Esophagus muscularis mucosa (tissue), 3 donors: ENCODE measurements around the gene ZNRF2.

Experiments
- CTCF ChIP-seq, 3 experiments: fragments of 200-600 bp in 2 of 3; fragments of 450-650 bp in 1 of 3; sonication (generic) in 2 of 3; IDR thresholded peaks; one replicate each; pipeline ENCODE4 v1.5.1; 2017 to 2019; ENCODE audit warnings: antibody characterized with exemption in 3 of 3, mild to moderate bottlenecking in 2 of 3, moderate library complexity in 1 of 3
- EP300 ChIP-seq: sonication (generic); formaldehyde crosslinking; IDR thresholded peaks from one replicate; pipeline ENCODE4 v1.6.1; 2017; ENCODE audit warnings: antibody characterized with exemption

- TF ChIP-seq CTCF (IDR thresholded peaks at IDR 0.05) (no peak), EP300 (no peak)
Observed at GRCh38 chr7:30351286-30351685, 66.9 kb downstream of the ZNRF2 start.
